Astrocyte (in vitro differentiated cells and primary cell): ENCODE results near the gene ZFP36L1.

Experiments used
- EZH2 ChIP-seq: IDR thresholded peaks from 2 replicates; pipeline ENCODE4 v1.6.1; 2012; ENCODE audit warnings: mild to moderate bottlenecking, low read length, inconsistent platforms; ENCODE audit not compliant: insufficient read depth
- TF ChIP-seq, protein P1 (sequence below): IDR thresholded peaks from 2 replicates; pipeline ENCODE4 v1.5.1; 2011; ENCODE audit warnings: low read depth, mild to moderate bottlenecking, inconsistent platforms, low read length, moderate library complexity; ENCODE audit not compliant: insufficient read depth

GRCh38 chr14:68791902-68792677 lies 777 bp downstream of the ZFP36L1 start:
- TF ChIP-seq, protein P1, sequence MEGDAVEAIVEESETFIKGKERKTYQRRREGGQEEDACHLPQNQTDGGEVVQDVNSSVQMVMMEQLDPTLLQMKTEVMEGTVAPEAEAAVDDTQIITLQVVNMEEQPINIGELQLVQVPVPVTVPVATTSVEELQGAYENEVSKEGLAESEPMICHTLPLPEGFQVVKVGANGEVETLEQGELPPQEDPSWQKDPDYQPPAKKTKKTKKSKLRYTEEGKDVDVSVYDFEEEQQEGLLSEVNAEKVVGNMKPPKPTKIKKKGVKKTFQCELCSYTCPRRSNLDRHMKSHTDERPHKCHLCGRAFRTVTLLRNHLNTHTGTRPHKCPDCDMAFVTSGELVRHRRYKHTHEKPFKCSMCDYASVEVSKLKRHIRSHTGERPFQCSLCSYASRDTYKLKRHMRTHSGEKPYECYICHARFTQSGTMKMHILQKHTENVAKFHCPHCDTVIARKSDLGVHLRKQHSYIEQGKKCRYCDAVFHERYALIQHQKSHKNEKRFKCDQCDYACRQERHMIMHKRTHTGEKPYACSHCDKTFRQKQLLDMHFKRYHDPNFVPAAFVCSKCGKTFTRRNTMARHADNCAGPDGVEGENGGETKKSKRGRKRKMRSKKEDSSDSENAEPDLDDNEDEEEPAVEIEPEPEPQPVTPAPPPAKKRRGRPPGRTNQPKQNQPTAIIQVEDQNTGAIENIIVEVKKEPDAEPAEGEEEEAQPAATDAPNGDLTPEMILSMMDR: no peak
- no peak for TF ChIP-seq EZH2
